ENCODE measurements around the gene ATAD3A.

GRCh38 chr1:1462318-1462966, 49.5 kb upstream of the ATAD3A start:
- TF ChIP-seq POLR2A (IDR thresholded peaks at IDR 0.05) (no peak), CTCF (IDR thresholded peaks at IDR 0.05) (no peak)
